Motor neuron (in vitro differentiated cells): ENCODE data around the gene NCL. TPM values are rescaled to one million over a fixed set of nuclear protein-coding genes. Genes with fewer than 3 reads are reported as not detected.

Experiments
- ATAC-seq, 8 experiments: fragments of 200-7000 bp; cut with Tn5 transposase; replicated peaks in 6 of 8; 2 replicates each; pipeline ENCODE4 v1.8.0; 2021; ENCODE audit warnings: mild to moderate bottlenecking in 8 of 8, moderate library complexity in 8 of 8
- H3K27ac ChIP-seq, 2 donors: fragments of 250-450 bp; sonication (Bioruptor Pico); 2 replicates each; pipeline ENCODE4 v1.9.0; 2021; ENCODE audit warnings: antibody characterized with exemption in 2 of 2, mild to moderate bottlenecking in 2 of 2, moderate library complexity in 1 of 2
- H3K4me1 ChIP-seq, 2 donors: fragments of 250-450 bp; sonication (Bioruptor Pico); replicated peaks in 1 of 2; 2 replicates each; pipeline ENCODE4 v1.6.1; 2021; ENCODE audit warnings: antibody characterized with exemption in 2 of 2, mild to moderate bottlenecking in 2 of 2, moderate library complexity in 1 of 2
- H3K4me3 ChIP-seq, 5 donors: fragments of 250-450 bp; sonication (Bioruptor Pico); 2 replicates each; pipeline ENCODE4 v1.9.0; 2021; ENCODE audit warnings: antibody characterized with exemption in 5 of 5, mild to moderate bottlenecking in 5 of 5, moderate library complexity in 4 of 5
- WGBS, 10 experiments: fragments of 450-650 bp; shearing (Covaris generic); methylation state at CpG; one replicate each; pipeline ENCODE4 v1.0.0; 2022; 5-methylcytosine and 5-hydroxymethylcytosine counted together
- in situ Hi-C, 9 experiments: fragments of 400-800 bp; cut with MboI; loops; one replicate each; pipeline ENCODE4 v1.15.0; 2021; ENCODE audit warnings: low sequenced_read_pairs in 9 of 9, low pct_unique_long_range_greater_than_20kb in 2 of 9; ENCODE audit not compliant: unreplicated experiment in 9 of 9
- total RNA-seq, 8 experiments: library from RNA; unstranded; fragments of 300-600 nt; gene quantifications; 2 replicates each; pipeline versions ENCODE4 v1.2.3 to v1.2.4, GENCODE V29; 2022

The NCL gene
- total RNA-seq = 100 to 1,000 TPM; 127 to 675 (median 231) TPM

- peak within 1 kb of the TSS; percentile 71 to 97 (median 94) for H3K4me3 ChIP-seq
- peak; percentile 84 to 95 (median 93) for ATAC-seq
- WGBS, 10 experiments = 0% methylated on average over 3 to 21 of the region's 102 CpGs; no CpG with 5 or more reads in 5 of the 10 experiments
- peak within 1 kb of the TSS; percentile 99 for H3K27ac ChIP-seq
- in situ Hi-C loops = no loop called here
- H3K4me1 ChIP-seq = peaks cover 9% of the 10 kb centered on the region in 2 donors
Measured at GRCh38 chr2:231463698-231464575, at the start of gene NCL. Gene NCL (minus strand): TSS chr2:231464484. CDS start chr2:231464353, 131 bp downstream.

- ATAC-seq = no peak
- Histone ChIP-seq H3K4me1 (peaks cover 19 to 24% of the 10 kb centered on the region in 2 donors), H3K27ac (peak overlapping the region; percentile 83 to 92), H3K4me3 (peak overlapping the region; percentile 46 to 89 (median 69))
- in situ Hi-C loops = loop anchor here in 1 of 9 experiments (25.0 kb wide), 1 partner anchor 199 kb away; the partner anchor contains the start of gene PTMA
- 7 to 35% (median 20%) methylated on average over 3 to 7 of the region's 7 CpGs; no CpG with 5 or more reads in 1 of the 10 experiments for WGBS, 10 experiments
Measured at GRCh38 chr2:231513746-231514224, 49.5 kb upstream of the NCL start.

GRCh38 chr2:231512222-231512621 lies 47.9 kb upstream of the NCL start:
- in situ Hi-C loops = loop anchor here in 1 of 9 experiments (25.0 kb wide), 1 partner anchor 200 kb away; the partner anchor contains the start of gene PTMA
- Histone ChIP-seq H3K27ac (peak overlapping the region; percentile 9 to 19), H3K4me1 (peaks cover 19 to 24% of the 10 kb centered on the region in 2 donors), H3K4me3 (peak overlapping the region in 1 of 5 donors; percentile 17)
- 17 to 100% (median 66%) methylated on average over 1 to 4 of the region's 5 CpGs; no CpG with 5 or more reads in 3 of the 10 experiments for WGBS, 10 experiments
- peak in 6 of 8 experiments; percentile 8 to 73 (median 66) for ATAC-seq

GRCh38 chr2:231503766-231504165 lies 39.5 kb upstream of the NCL start:
- no peaks in the 10 kb centered on the region for H3K4me1 ChIP-seq
- no peak overlapping the region for H3K4me3 ChIP-seq
- in situ Hi-C loops = loop anchor here in 1 of 9 experiments (25.0 kb wide), 1 partner anchor 209 kb away; the partner anchor contains the start of gene PTMA
- no peak overlapping the region for H3K27ac ChIP-seq
- 62 to 100% (median 89%) methylated on average over 2 to 3 of the region's 3 CpGs; no CpG with 5 or more reads in 1 of the 10 experiments for WGBS, 10 experiments
- ATAC-seq = no peak

- in situ Hi-C loops = loop anchor here in 1 of 9 experiments (25.0 kb wide), 1 partner anchor 210 kb away; the partner anchor contains the start of gene PTMA
- Histone ChIP-seq H3K4me1 (no peaks in the 10 kb centered on the region), H3K27ac (no peak overlapping the region), H3K4me3 (no peak overlapping the region)
- ATAC-seq = peak in 3 of 8 experiments; percentile 41 to 81 (median 64)
Measured at GRCh38 chr2:231502596-231502995, 38.3 kb upstream of the NCL start.

- Histone ChIP-seq H3K27ac (no peak overlapping the region), H3K4me3 (no peak overlapping the region), H3K4me1 (no peaks in the 10 kb centered on the region)
- 67 to 100% (median 95%) methylated on average over 1 of the region's 1 CpG; no CpG with 5 or more reads in 2 of the 10 experiments for WGBS, 10 experiments
- in situ Hi-C loops = no loop called here
- ATAC-seq = peak in 1 of 8 experiments; percentile 43
Measured at GRCh38 chr2:231497651-231498050, 33.4 kb upstream of the NCL start.

GRCh38 chr2:231494669-231495068 lies 30.4 kb upstream of the NCL start:
- 20 to 94% (median 77%) methylated on average over 1 to 3 of the region's 3 CpGs; no CpG with 5 or more reads in 1 of the 10 experiments for WGBS, 10 experiments
- H3K4me3 ChIP-seq = no peak overlapping the region
- ATAC-seq = no peak
- H3K4me1 ChIP-seq = no peaks in the 10 kb centered on the region
- in situ Hi-C loops = no loop called here
- H3K27ac ChIP-seq = no peak overlapping the region

- 59 to 100% (median 87%) methylated on average over 1 to 6 of the region's 7 CpGs; no CpG with 5 or more reads in 2 of the 10 experiments for WGBS, 10 experiments
- Histone ChIP-seq H3K4me1 (no peaks in the 10 kb centered on the region), H3K27ac (no peak overlapping the region), H3K4me3 (no peak overlapping the region)
- no peak for ATAC-seq
- in situ Hi-C loops = no loop called here
Measured at GRCh38 chr2:231490801-231491200, 26.5 kb upstream of the NCL start.

- WGBS, 10 experiments = 56 to 100% (median 78%) methylated on average over 1 to 7 of the region's 14 CpGs; no CpG with 5 or more reads in 5 of the 10 experiments
- in situ Hi-C loops = no loop called here
- H3K4me3 ChIP-seq = no peak overlapping the region
- H3K4me1 ChIP-seq = no peaks in the 10 kb centered on the region
- no peak overlapping the region for H3K27ac ChIP-seq
- no peak for ATAC-seq
Measured at GRCh38 chr2:231489990-231490389, 25.7 kb upstream of the NCL start.

- no peak overlapping the region for H3K4me3 ChIP-seq
- H3K4me1 ChIP-seq = no peaks in the 10 kb centered on the region
- H3K27ac ChIP-seq = no peak overlapping the region
- ATAC-seq = no peak
- 67 to 100% (median 82%) methylated on average over 1 to 5 of the region's 5 CpGs; no CpG with 5 or more reads in 1 of the 10 experiments for WGBS, 10 experiments
- in situ Hi-C loops = no loop called here
Measured at GRCh38 chr2:231488331-231488730, 24.0 kb upstream of the NCL start.

GRCh38 chr2:231486851-231487596 lies 22.7 kb upstream of the NCL start:
- Histone ChIP-seq H3K4me1 (no peaks in the 10 kb centered on the region), H3K4me3 (no peak overlapping the region), H3K27ac (no peak overlapping the region)
- ATAC-seq = no peak
- in situ Hi-C loops = no loop called here
- 68 to 100% (median 88%) methylated on average over 1 to 5 of the region's 6 CpGs; no CpG with 5 or more reads in 2 of the 10 experiments for WGBS, 10 experiments

GRCh38 chr2:231483398-231484329 lies 19.4 kb upstream of the NCL start:
- in situ Hi-C loops = no loop called here
- no peaks in the 10 kb centered on the region for H3K4me1 ChIP-seq
- no peak overlapping the region for H3K4me3 ChIP-seq
- ATAC-seq = peak in 6 of 8 experiments; percentile 5 to 76 (median 48)
- H3K27ac ChIP-seq = no peak overlapping the region
- WGBS, 10 experiments = 85 to 100% methylated on average over 3 to 15 of the region's 65 CpGs; no CpG with 5 or more reads in 8 of the 10 experiments
